ENCODE measurements around the gene CDC34. TPM values are rescaled to one million over a fixed set of nuclear protein-coding genes. Genes with fewer than 3 reads are reported as not detected.
A peak's percentile ranks its signal among the peaks of the same experiment; 100 is the strongest.

Gene CDC34, protein sequence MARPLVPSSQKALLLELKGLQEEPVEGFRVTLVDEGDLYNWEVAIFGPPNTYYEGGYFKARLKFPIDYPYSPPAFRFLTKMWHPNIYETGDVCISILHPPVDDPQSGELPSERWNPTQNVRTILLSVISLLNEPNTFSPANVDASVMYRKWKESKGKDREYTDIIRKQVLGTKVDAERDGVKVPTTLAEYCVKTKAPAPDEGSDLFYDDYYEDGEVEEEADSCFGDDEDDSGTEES
- total RNA-seq = 100 to 1,000 TPM in 1 of 2 donors, 10 to 100 TPM in 1; 77.0 to 101 TPM

DNA sequence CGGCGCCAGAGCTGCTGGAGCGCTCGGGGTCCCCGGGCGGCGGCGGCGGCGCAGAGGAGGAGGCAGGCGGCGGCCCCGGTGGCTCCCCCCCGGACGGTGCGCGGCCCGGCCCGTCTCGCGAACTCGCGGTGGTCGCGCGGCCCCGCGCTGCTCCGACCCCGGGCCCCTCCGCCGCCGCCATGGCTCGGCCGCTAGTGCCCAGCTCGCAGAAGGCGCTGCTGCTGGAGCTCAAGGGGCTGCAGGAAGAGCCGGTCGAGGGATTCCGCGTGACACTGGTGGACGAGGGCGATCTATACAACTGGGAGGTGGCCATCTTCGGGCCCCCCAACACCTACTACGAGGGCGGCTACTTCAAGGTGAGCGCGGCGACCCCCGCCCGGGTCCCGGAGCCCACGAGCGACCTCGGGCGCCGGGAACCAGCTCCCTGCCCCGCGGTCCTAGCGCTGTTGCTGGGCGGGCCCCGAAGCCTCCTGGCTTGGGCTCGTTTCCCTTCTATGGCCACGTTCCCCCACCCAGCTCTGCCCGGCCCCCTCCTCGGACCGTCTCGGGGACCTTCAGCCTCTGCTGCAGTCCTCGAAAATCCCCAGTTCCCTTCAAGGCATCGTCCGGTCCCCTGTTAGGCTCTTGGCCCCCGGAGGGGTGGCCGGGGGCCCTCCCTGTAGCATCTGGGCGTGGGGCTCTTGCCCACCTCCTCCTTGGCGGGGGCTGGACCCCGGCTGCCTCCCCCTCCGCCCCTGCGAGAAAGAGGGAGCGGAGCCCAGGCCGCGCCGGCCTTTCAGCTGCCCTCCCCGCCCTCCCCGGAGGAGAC is at the start of gene CDC34:
Gene CDC34 (plus strand): TSS at position 8 of the 808 bp plus-strand sequence. CDS start 172 bp downstream, at position 180.
- Histone ChIP-seq H3K4me3 (peak within 1 kb of the TSS; percentile 92 to 97), H3K27me3 (no peaks in the 10 kb centered on the region), H3K36me3 (replicated peaks in 1 of 2; ENCODE audit: insufficient read depth in 1 of 2, low read depth in 2 of 2) (peaks cover 0 to 10% of the 10 kb centered on the region in 2 donors), H3K27ac (peak within 1 kb of the TSS; percentile 80 to 96 (median 90)), H3K4me1 (peaks cover 37% of the 10 kb centered on the region), H3K9me3 (no peaks in the 10 kb centered on the region)
- DNase-seq (no peak), ATAC-seq (peak; percentile 13)
- intact Hi-C loops (cut with DNase I) = no loop called here
- no peak for TF ChIP-seq POLR2A (IDR thresholded peaks at IDR 0.05)
- TF ChIP-seq, protein P1, sequence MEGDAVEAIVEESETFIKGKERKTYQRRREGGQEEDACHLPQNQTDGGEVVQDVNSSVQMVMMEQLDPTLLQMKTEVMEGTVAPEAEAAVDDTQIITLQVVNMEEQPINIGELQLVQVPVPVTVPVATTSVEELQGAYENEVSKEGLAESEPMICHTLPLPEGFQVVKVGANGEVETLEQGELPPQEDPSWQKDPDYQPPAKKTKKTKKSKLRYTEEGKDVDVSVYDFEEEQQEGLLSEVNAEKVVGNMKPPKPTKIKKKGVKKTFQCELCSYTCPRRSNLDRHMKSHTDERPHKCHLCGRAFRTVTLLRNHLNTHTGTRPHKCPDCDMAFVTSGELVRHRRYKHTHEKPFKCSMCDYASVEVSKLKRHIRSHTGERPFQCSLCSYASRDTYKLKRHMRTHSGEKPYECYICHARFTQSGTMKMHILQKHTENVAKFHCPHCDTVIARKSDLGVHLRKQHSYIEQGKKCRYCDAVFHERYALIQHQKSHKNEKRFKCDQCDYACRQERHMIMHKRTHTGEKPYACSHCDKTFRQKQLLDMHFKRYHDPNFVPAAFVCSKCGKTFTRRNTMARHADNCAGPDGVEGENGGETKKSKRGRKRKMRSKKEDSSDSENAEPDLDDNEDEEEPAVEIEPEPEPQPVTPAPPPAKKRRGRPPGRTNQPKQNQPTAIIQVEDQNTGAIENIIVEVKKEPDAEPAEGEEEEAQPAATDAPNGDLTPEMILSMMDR (IDR thresholded peaks at IDR 0.05) = no peak
- 0 to 1% methylated on average over 17 to 53 of the region's 84 CpGs for WGBS, 2 donors

DNA sequence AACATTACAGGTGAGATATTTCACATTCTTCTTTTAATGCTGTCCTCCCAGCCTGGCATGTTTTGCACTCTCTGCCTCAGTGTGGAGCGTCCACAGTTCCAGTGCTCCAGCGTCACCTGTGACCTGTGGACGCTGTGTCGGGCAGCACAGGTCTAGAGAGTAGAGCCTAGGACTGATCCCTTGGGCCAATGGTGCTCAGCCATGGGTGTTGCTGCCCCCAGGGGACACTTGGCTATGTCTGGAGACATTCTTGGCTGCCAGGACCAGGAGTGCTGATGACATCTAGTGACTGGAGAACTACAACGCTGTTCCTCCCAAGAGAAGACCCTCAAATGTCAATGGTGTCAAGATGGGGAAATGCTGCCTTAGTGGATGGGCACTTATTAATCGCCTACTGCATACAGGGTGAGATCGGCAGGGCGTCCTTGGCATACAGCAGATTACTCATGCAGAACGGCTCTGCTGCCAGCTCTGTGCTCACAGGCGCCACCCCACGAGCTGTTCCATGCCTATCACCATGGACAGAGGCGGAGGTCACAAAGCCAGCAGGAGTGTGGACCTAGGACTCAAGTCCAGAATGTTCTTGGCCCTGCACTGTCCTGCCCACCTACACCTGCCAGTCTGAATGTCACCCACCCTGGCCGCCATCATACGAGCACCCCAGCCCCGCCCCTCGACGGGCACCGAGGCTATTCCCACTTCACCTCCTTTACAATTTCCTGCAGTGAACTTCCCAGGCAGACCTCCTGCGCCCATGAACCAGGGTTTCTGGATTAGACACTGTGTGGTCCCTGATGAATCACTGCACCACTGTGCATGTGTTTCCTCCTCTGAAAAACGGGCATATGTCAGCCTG is 49.1 kb upstream of the CDC34 start:
- H3K4me1 ChIP-seq = peaks cover 27% of the 10 kb centered on the region
- no peaks in the 10 kb centered on the region for H3K36me3 ChIP-seq (replicated peaks in 1 of 2; ENCODE audit: insufficient read depth in 1 of 2, low read depth in 2 of 2)
- H3K4me3 ChIP-seq = no peak overlapping the region
- intact Hi-C loops (cut with DNase I) = no loop called here
- no peaks in the 10 kb centered on the region for H3K27me3 ChIP-seq
- 37 to 55% methylated on average over 12 to 20 of the region's 20 CpGs for WGBS, 2 donors
- TF ChIP-seq, protein P1 (IDR thresholded peaks at IDR 0.05) = peak in 1 of 7 experiments; percentile 16
- TF ChIP-seq POLR2A (IDR thresholded peaks at IDR 0.05) = no peak
- DNase-seq (peak in 1 of 4 donors; percentile 31), ATAC-seq (no peak)
- H3K27ac ChIP-seq = no peak overlapping the region
- H3K9me3 ChIP-seq = no peaks in the 10 kb centered on the region

DNA sequence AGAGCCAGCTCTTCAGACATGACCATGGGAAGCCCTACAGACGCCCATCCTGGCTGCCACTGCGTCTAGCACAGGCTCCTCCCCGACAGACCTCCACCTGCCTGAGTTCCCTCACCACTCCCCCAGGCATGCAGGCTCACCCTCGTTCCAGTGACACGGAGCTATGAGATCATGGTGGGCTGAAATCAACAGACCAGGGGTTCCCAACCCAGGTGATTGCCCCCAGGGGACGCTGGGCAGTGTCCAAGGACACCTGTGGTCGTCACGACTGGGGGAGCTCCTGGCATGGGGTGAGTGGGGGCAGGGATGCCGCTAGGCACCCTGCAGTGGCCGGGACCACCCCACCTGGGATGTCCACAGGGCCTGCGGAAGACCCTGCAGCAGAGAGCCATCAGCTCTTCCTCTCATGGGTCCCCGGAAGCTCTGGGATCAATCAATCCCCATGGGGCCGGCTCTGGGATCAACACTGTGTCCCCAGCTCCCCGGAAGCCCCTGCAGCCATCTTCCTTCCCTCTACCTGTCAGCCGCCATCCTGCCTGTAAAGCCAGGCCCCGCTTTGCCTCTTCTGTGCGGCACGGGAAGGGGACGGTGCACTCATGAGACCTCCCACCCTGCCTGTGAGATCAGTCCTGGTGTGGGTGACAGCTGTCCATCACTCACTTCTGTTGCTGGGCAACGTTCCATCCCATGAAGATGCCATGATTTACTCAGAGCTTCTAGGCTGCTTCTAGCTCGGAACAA is 48.1 kb upstream of the CDC34 start:
- H3K4me1 ChIP-seq = peaks cover 32% of the 10 kb centered on the region
- TF ChIP-seq POLR2A (IDR thresholded peaks at IDR 0.05) = no peak
- TF ChIP-seq, protein P1 (IDR thresholded peaks at IDR 0.05) = no peak
- H3K27me3 ChIP-seq = no peaks in the 10 kb centered on the region
- 25 to 34% methylated on average over 17 to 18 of the region's 21 CpGs for WGBS, 2 donors
- ATAC-seq = no peak
- intact Hi-C loops (cut with DNase I) = no loop called here
- no peak for DNase-seq
- H3K36me3 ChIP-seq (replicated peaks in 1 of 2; ENCODE audit: insufficient read depth in 1 of 2, low read depth in 2 of 2) = no peaks in the 10 kb centered on the region
- no peaks in the 10 kb centered on the region for H3K9me3 ChIP-seq
- H3K4me3 ChIP-seq = no peak overlapping the region
- H3K27ac ChIP-seq = no peak overlapping the region

DNA sequence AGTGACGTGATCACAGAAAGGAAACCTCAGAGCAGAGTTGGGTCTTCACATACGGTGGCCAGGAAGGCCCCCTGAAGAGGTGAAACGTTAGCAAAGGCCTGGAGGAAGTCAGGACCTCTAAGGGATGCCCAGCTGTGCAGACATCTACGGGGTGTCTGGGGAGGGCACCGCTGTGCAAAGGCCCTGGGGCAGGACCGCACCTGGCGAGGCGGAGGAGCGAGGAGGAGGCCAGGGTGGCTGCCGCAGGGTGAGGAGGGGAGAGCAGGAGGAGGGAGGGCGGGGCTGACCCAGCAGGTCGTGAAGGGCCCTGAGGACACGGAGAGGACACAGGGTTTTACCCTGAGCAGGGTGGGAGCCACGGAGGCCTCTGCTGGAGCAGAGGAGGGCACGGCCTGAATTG is 47.1 kb upstream of the CDC34 start:
- H3K9me3 ChIP-seq = no peaks in the 10 kb centered on the region
- no peaks in the 10 kb centered on the region for H3K27me3 ChIP-seq
- DNase-seq = no peak
- H3K4me1 ChIP-seq = peaks cover 35% of the 10 kb centered on the region
- no peak overlapping the region for H3K27ac ChIP-seq
- H3K4me3 ChIP-seq = no peak overlapping the region
- ATAC-seq = no peak
- H3K36me3 ChIP-seq (replicated peaks in 1 of 2; ENCODE audit: insufficient read depth in 1 of 2, low read depth in 2 of 2) = no peaks in the 10 kb centered on the region
- 58 to 66% methylated on average over 14 to 15 of the region's 15 CpGs for WGBS, 2 donors
- intact Hi-C loops (cut with DNase I) = no loop called here
- TF ChIP-seq POLR2A (IDR thresholded peaks at IDR 0.05) = no peak
- TF ChIP-seq, protein P1 (IDR thresholded peaks at IDR 0.05) = no peak
